ENCODE data around the gene BEST2. TPM values are rescaled to one million over a fixed set of nuclear protein-coding genes. Genes with fewer than 3 reads are reported as not detected.

The BEST2 gene
- total and polyA plus RNA-seq, 5 experiments from 2014 or later: not detected

GRCh38 chr19:12806242-12807081 is 54.9 kb downstream of the BEST2 start, which contains the start of gene RNASEH2A:
Gene RNASEH2A (plus strand): TSS chr19:12806584. CDS start chr19:12806674, 90 bp downstream.
- Mint-ChIP-seq H3K4me3 (peak within 1 kb of the TSS; percentile 85 to 97 (median 93)), H3K4me1 (peaks cover 13 to 22% (median 21%) of the 10 kb centered on the region in 4 donors), H3K36me3 (peaks cover 0 to 15% (median 0%) of the 10 kb centered on the region in 3 donors), H3K27me3 (no peaks in the 10 kb centered on the region), H3K9me3 (no peaks in the 10 kb centered on the region), H3K27ac (peak within 1 kb of the TSS; percentile 80 to 95 (median 90))
- DNase-seq (peak; percentile 76 to 88 (median 83)), ATAC-seq (peak; percentile 89 to 90)
- POLR2A ChIA-PET: interaction anchor here (0.8 to 2.2 kb wide), 8 partner anchors 10 to 108 kb away, joined by 3 to 22 read pairs (median 5); partner anchors contain the start of genes GET3, HOOK2 and JUNB

Small RNAs within 50 kb of the gene (microRNA-seq; reads per million reads assigned to microRNA genes)
- not detected for gene MIR5684 (ENCODE audit: borderline microRNAs expressed)

Other genes with a start within 250 kb of the BEST2 start
- gene ZNF564, start 200.3 kb upstream of the BEST2 start, total RNA-seq: 10 to 100 TPM; 35.4 to 38.4 TPM
- gene ZNF564, start 200.3 kb upstream of the BEST2 start, polyA plus RNA-seq: 10 to 100 TPM in 2 of 3 donors, 1 to 10 TPM in 1; 8.9 to 12.3 (median 10.0) TPM
- 10 to 100 TPM; 14.4 to 15.4 TPM for gene ZNF490, start 141.0 kb upstream of the BEST2 start, total RNA-seq
- 1 to 10 TPM; 3.7 to 6.8 (median 6.5) TPM for gene ZNF490, start 141.0 kb upstream of the BEST2 start, polyA plus RNA-seq
- gene ZNF791, start 140.9 kb upstream of the BEST2 start, total RNA-seq: 10 to 100 TPM; 46.2 to 48.0 TPM
- gene ZNF791, start 140.9 kb upstream of the BEST2 start, polyA plus RNA-seq: 10 to 100 TPM; 14.2 to 18.6 (median 17.9) TPM
- 100 to 1,000 TPM in 1 of 2 experiments, 10 to 100 TPM in 1; 87.5 to 101 TPM for gene MAN2B1, start 85.0 kb upstream of the BEST2 start, total RNA-seq
- 10 to 100 TPM; 33.9 to 55.4 (median 34.7) TPM for gene MAN2B1, start 85.0 kb upstream of the BEST2 start, polyA plus RNA-seq
- 10 to 100 TPM; 17.6 to 22.7 TPM for gene WDR83, start 85.0 kb upstream of the BEST2 start, total RNA-seq
- gene WDR83, start 85.0 kb upstream of the BEST2 start, polyA plus RNA-seq: 10 to 100 TPM; 12.6 to 19.9 (median 12.9) TPM
- 100 to 1,000 TPM; 219 to 224 TPM for gene DHPS, start 69.9 kb upstream of the BEST2 start, total RNA-seq
- 100 to 1,000 TPM in 1 of 3 donors, 10 to 100 TPM in 2; 74.8 to 108 (median 88.9) TPM for gene DHPS, start 69.9 kb upstream of the BEST2 start, polyA plus RNA-seq
- gene GNG14, start 63.8 kb upstream of the BEST2 start, total RNA-seq: not detected
- gene GNG14, start 63.8 kb upstream of the BEST2 start, polyA plus RNA-seq: not detected
- gene FBXW9, start 55.2 kb upstream of the BEST2 start, total RNA-seq: 1 to 10 TPM; 2.8 to 2.9 TPM
- gene FBXW9, start 55.2 kb upstream of the BEST2 start, polyA plus RNA-seq: 1 to 10 TPM; 4.3 to 5.7 (median 5.4) TPM
- 10 to 100 TPM; 80.5 to 81.7 TPM for gene TNPO2, start 27.9 kb upstream of the BEST2 start, total RNA-seq
- gene TNPO2, start 27.9 kb upstream of the BEST2 start, polyA plus RNA-seq: 1 to 10 TPM; 2.0 to 3.1 (median 2.6) TPM
- 100 to 1,000 TPM; 197 to 220 TPM for gene TRIR, start 17.1 kb upstream of the BEST2 start, total RNA-seq
- gene TRIR, start 17.1 kb upstream of the BEST2 start, polyA plus RNA-seq: 100 to 1,000 TPM; 181 to 206 (median 205) TPM
- gene GET3, start 14.3 kb upstream of the BEST2 start, total RNA-seq: 10 to 100 TPM; 26.7 to 30.9 TPM
- gene GET3, start 14.3 kb upstream of the BEST2 start, polyA plus RNA-seq: 10 to 100 TPM; 46.8 to 72.3 (median 55.7) TPM
- 10 to 100 TPM; 25.2 to 27.0 TPM for gene HOOK2, start 23.8 kb downstream of the BEST2 start, total RNA-seq
- 1 to 10 TPM; 3.0 to 4.3 (median 3.2) TPM for gene HOOK2, start 23.8 kb downstream of the BEST2 start, polyA plus RNA-seq
- gene JUNB, start 39.7 kb downstream of the BEST2 start, total RNA-seq: 100 to 1,000 TPM in 1 of 2 experiments, 10 to 100 TPM in 1; 99.1 to 103 TPM
- gene JUNB, start 39.7 kb downstream of the BEST2 start, polyA plus RNA-seq: 1,000 to 10,000 TPM in 2 of 3 donors, 100 to 1,000 TPM in 1; 845 to 1,468 (median 1,203) TPM
- gene PRDX2, start 50.0 kb downstream of the BEST2 start, total RNA-seq: 100 to 1,000 TPM; 108 to 112 TPM
- gene PRDX2, start 50.0 kb downstream of the BEST2 start, polyA plus RNA-seq: 100 to 1,000 TPM; 253 to 362 (median 333) TPM
- 1 to 10 TPM in 1 of 2 experiments, not detected in 1; 1.1 TPM for gene THSD8, start 50.3 kb downstream of the BEST2 start, total RNA-seq
- 1 to 10 TPM in 2 of 3 donors, under 1 TPM in 1; 0.96 to 3.1 (median 1.0) TPM for gene THSD8, start 50.3 kb downstream of the BEST2 start, polyA plus RNA-seq
- 10 to 100 TPM; 12.1 to 12.9 TPM for gene RNASEH2A, start 54.8 kb downstream of the BEST2 start, total RNA-seq
- 10 to 100 TPM; 16.3 to 22.6 (median 21.9) TPM for gene RNASEH2A, start 54.8 kb downstream of the BEST2 start, polyA plus RNA-seq
- gene RTBDN, start 82.8 kb downstream of the BEST2 start, total RNA-seq: not detected
- gene RTBDN, start 82.8 kb downstream of the BEST2 start, polyA plus RNA-seq: not detected
- 1 to 10 TPM in 1 of 2 experiments, under 1 TPM in 1; 0.26 to 1.3 TPM for gene MAST1, start 86.7 kb downstream of the BEST2 start, total RNA-seq
- 1 to 10 TPM in 1 of 3 donors, under 1 TPM in 2; 0.22 to 4.4 (median 0.97) TPM for gene MAST1, start 86.7 kb downstream of the BEST2 start, polyA plus RNA-seq
- 10 to 100 TPM; 26.2 to 27.3 TPM for gene DNASE2, start 129.7 kb downstream of the BEST2 start, total RNA-seq
- gene DNASE2, start 129.7 kb downstream of the BEST2 start, polyA plus RNA-seq: 10 to 100 TPM; 46.1 to 49.5 (median 46.2) TPM
- not detected for gene KLF1, start 135.4 kb downstream of the BEST2 start, total RNA-seq
- under 1 TPM in 1 of 3 donors, not detected in 2; 0.45 TPM for gene KLF1, start 135.4 kb downstream of the BEST2 start, polyA plus RNA-seq
- 10 to 100 TPM; 68.5 to 69.8 TPM for gene GCDH, start 139.4 kb downstream of the BEST2 start, total RNA-seq
- gene GCDH, start 139.4 kb downstream of the BEST2 start, polyA plus RNA-seq: 10 to 100 TPM; 18.0 to 20.7 (median 19.8) TPM
- gene SYCE2, start 167.5 kb downstream of the BEST2 start, total RNA-seq: 1 to 10 TPM in 1 of 2 experiments, not detected in 1; 1.8 TPM
- gene SYCE2, start 167.5 kb downstream of the BEST2 start, polyA plus RNA-seq: not detected
- gene FARSA, start 181.9 kb downstream of the BEST2 start, total RNA-seq: 10 to 100 TPM; 54.6 to 60.5 TPM
- gene FARSA, start 181.9 kb downstream of the BEST2 start, polyA plus RNA-seq: 10 to 100 TPM; 49.8 to 87.7 (median 63.6) TPM
- gene CALR, start 186.8 kb downstream of the BEST2 start, total RNA-seq: 100 to 1,000 TPM; 448 to 463 TPM
- 100 to 1,000 TPM; 135 to 190 (median 165) TPM for gene CALR, start 186.8 kb downstream of the BEST2 start, polyA plus RNA-seq
- gene RAD23A, start 194.1 kb downstream of the BEST2 start, total RNA-seq: 100 to 1,000 TPM; 117 to 125 TPM
- 100 to 1,000 TPM in 2 of 3 donors, 10 to 100 TPM in 1; 78.0 to 114 (median 102) TPM for gene RAD23A, start 194.1 kb downstream of the BEST2 start, polyA plus RNA-seq
- 10 to 100 TPM; 17.3 to 17.8 TPM for gene GADD45GIP1, start 205.4 kb downstream of the BEST2 start, total RNA-seq
- gene GADD45GIP1, start 205.4 kb downstream of the BEST2 start, polyA plus RNA-seq: 10 to 100 TPM; 59.4 to 65.1 (median 64.7) TPM
- not detected for gene DAND5, start 217.8 kb downstream of the BEST2 start, total RNA-seq
- not detected for gene DAND5, start 217.8 kb downstream of the BEST2 start, polyA plus RNA-seq
- 1 to 10 TPM; 4.9 to 8.6 TPM for gene NFIX, start 243.7 kb downstream of the BEST2 start, total RNA-seq
- 1 to 10 TPM in 1 of 3 donors, under 1 TPM in 1, not detected in 1; 0.68 to 1.5 TPM for gene NFIX, start 243.7 kb downstream of the BEST2 start, polyA plus RNA-seq

Data from naive thymus-derived CD8-positive, alpha-beta T cell (primary cell).